Measurements from ENCODE around the gene BRD7. TPM values are rescaled to one million over a fixed set of nuclear protein-coding genes. Genes with fewer than 3 reads are reported as not detected.

The BRD7 gene
- total and polyA plus RNA-seq, 4 donors = 55.2 to 105 (median 92.9) TPM

DNA sequence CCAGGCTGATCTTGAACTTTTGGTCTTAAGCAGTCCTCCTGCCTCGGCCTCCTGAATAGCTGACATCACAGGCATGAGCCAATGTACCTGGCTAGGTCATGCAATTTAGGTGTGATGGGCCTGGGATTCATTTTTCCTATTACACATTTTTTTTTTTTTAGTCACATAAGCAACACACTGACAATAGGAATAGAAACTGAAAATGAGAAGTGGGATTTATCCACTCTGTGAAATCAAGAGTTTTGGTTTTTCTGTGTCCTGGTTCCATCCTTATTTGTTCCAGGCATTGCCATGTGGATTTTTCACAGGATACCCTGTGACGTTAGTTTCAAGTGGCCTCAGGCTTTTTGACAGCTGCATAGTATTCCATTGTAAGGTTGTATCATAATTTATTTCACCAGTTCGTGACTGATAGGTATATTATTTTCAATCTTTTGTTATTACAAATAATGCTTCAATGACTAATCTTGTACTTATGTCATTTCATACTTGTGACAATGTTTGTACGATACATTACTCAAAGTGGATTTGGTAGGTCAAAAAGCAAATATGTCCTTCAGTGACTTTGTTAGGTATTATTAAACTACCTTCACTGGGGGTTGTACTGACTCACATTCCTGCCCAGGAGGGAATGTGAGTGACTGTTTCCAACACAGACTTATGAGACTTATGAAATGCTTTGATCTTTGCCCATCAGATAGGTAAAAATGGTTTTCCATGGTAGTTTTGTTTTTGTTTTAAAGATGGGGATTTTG lies 91.8 kb downstream of the BRD7 start:
- H3K36me3 ChIP-seq (ENCODE audit: control insufficient read depth, insufficient read depth, low read length) = peaks cover 2% of the 10 kb centered on the region
- no peak overlapping the region for H3K4me3 ChIP-seq (ENCODE audit: low read depth, low read length)
- DNase-seq (ENCODE audit: low read depth in 4 of 6, low spot score in 6 of 6) = no peak
- H3K4me1 ChIP-seq (ENCODE audit: control insufficient read depth, insufficient read depth, low read length) = peaks cover 2% of the 10 kb centered on the region
- H3K9me3 ChIP-seq (ENCODE audit: control insufficient read depth, insufficient read depth, low read length) = no peaks in the 10 kb centered on the region
- WGBS (ENCODE audit: insufficient coverage) = no CpG with 5 or more reads among the region's 4 CpGs
- no peaks in the 10 kb centered on the region for H3K27me3 ChIP-seq (ENCODE audit: control insufficient read depth, insufficient read depth, low read length)
- H3K27ac ChIP-seq (ENCODE audit: low read depth, low read length) = no peak overlapping the region

- peaks cover 2% of the 10 kb centered on the region for H3K4me1 ChIP-seq (ENCODE audit: control insufficient read depth, insufficient read depth, low read length)
- WGBS (ENCODE audit: insufficient coverage) = no CpG with 5 or more reads among the region's 2 CpGs
- no peak for DNase-seq (ENCODE audit: low read depth in 4 of 6, low spot score in 6 of 6)
- H3K27me3 ChIP-seq (ENCODE audit: control insufficient read depth, insufficient read depth, low read length) = no peaks in the 10 kb centered on the region
- no peak overlapping the region for H3K27ac ChIP-seq (ENCODE audit: low read depth, low read length)
- H3K4me3 ChIP-seq (ENCODE audit: low read depth, low read length) = no peak overlapping the region
- peaks cover 2% of the 10 kb centered on the region for H3K36me3 ChIP-seq (ENCODE audit: control insufficient read depth, insufficient read depth, low read length)
- H3K9me3 ChIP-seq (ENCODE audit: control insufficient read depth, insufficient read depth, low read length) = no peaks in the 10 kb centered on the region
Measured at GRCh38 chr16:50276326-50276640, 92.5 kb downstream of the BRD7 start.

GRCh38 chr16:50275428-50276325 lies 93.1 kb downstream of the BRD7 start:
- Histone ChIP-seq H3K4me1 (ENCODE audit: control insufficient read depth, insufficient read depth, low read length) (peaks cover 2% of the 10 kb centered on the region), H3K4me3 (ENCODE audit: low read depth, low read length) (no peak overlapping the region), H3K27ac (ENCODE audit: low read depth, low read length) (no peak overlapping the region), H3K9me3 (ENCODE audit: control insufficient read depth, insufficient read depth, low read length) (no peaks in the 10 kb centered on the region), H3K36me3 (ENCODE audit: control insufficient read depth, insufficient read depth, low read length) (peaks cover 2% of the 10 kb centered on the region), H3K27me3 (ENCODE audit: control insufficient read depth, insufficient read depth, low read length) (no peaks in the 10 kb centered on the region)
- 76% methylated on average over 8 of the region's 12 CpGs for WGBS (ENCODE audit: insufficient coverage)
- no peak for DNase-seq (ENCODE audit: low read depth in 4 of 6, low spot score in 6 of 6)

- H3K4me3 ChIP-seq (ENCODE audit: low read depth, low read length) = no peak overlapping the region
- no peak for DNase-seq (ENCODE audit: low read depth in 4 of 6, low spot score in 6 of 6)
- no peak overlapping the region for H3K27ac ChIP-seq (ENCODE audit: low read depth, low read length)
- peaks cover 2% of the 10 kb centered on the region for H3K36me3 ChIP-seq (ENCODE audit: control insufficient read depth, insufficient read depth, low read length)
- peaks cover 2% of the 10 kb centered on the region for H3K4me1 ChIP-seq (ENCODE audit: control insufficient read depth, insufficient read depth, low read length)
- no peaks in the 10 kb centered on the region for H3K9me3 ChIP-seq (ENCODE audit: control insufficient read depth, insufficient read depth, low read length)
- WGBS (ENCODE audit: insufficient coverage) = 89% methylated on average over 3 of the region's 3 CpGs
- H3K27me3 ChIP-seq (ENCODE audit: control insufficient read depth, insufficient read depth, low read length) = no peaks in the 10 kb centered on the region
Measured at GRCh38 chr16:50275098-50275415, 93.7 kb downstream of the BRD7 start.

DNA sequence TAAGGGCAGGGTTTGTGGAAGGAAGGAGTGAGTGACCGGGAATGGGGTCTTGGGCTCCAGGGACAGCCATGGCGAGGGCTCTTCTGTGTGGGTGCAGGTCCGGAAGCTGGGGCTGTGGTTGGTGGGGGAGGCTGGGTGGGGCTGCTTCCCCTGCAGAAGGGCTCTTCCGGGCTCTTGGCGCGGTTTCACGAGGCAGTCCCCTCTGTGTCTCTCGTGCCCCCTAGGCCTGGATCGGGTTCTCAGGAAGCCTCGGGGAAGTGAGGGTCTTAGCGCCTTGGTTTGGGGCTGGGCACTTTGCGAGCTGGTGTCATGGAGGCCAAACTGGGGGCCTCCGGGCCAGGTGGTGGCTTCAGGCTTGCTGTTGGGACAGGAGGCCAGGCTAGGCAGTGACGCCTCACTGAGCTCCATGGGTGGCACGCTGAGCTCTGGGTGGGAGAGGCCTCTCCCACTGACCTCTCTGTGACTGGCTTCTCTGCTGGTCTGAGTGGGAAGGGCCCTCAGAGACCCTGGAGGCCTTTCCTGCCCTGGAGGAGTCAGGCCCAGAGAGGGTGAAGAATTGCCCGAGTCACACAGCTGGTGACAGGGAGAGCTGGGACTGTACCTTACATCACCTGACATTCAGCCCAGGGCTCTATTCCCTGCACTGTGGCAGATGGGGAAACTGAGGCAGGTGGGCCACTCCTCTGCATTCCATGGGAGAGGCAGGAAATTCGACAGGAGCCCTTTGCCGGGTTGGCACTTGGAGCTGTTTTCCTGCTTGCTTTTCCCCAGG lies 94.3 kb downstream of the BRD7 start:
- no peak overlapping the region for H3K27ac ChIP-seq (ENCODE audit: low read depth, low read length)
- H3K36me3 ChIP-seq (ENCODE audit: control insufficient read depth, insufficient read depth, low read length) = peaks cover 2% of the 10 kb centered on the region
- no peak for DNase-seq (ENCODE audit: low read depth in 4 of 6, low spot score in 6 of 6)
- WGBS (ENCODE audit: insufficient coverage) = 89% methylated on average over 16 of the region's 18 CpGs
- H3K27me3 ChIP-seq (ENCODE audit: control insufficient read depth, insufficient read depth, low read length) = no peaks in the 10 kb centered on the region
- peaks cover 2% of the 10 kb centered on the region for H3K4me1 ChIP-seq (ENCODE audit: control insufficient read depth, insufficient read depth, low read length)
- H3K4me3 ChIP-seq (ENCODE audit: low read depth, low read length) = no peak overlapping the region
- H3K9me3 ChIP-seq (ENCODE audit: control insufficient read depth, insufficient read depth, low read length) = no peaks in the 10 kb centered on the region

GRCh38 chr16:50273888-50274325 lies 94.9 kb downstream of the BRD7 start:
- H3K4me3 ChIP-seq (ENCODE audit: low read depth, low read length) = no peak overlapping the region
- DNase-seq (ENCODE audit: low read depth in 4 of 6, low spot score in 6 of 6) = no peak
- H3K4me1 ChIP-seq (ENCODE audit: control insufficient read depth, insufficient read depth, low read length) = peaks cover 2% of the 10 kb centered on the region
- no peaks in the 10 kb centered on the region for H3K27me3 ChIP-seq (ENCODE audit: control insufficient read depth, insufficient read depth, low read length)
- no peak overlapping the region for H3K27ac ChIP-seq (ENCODE audit: low read depth, low read length)
- peaks cover 2% of the 10 kb centered on the region for H3K36me3 ChIP-seq (ENCODE audit: control insufficient read depth, insufficient read depth, low read length)
- H3K9me3 ChIP-seq (ENCODE audit: control insufficient read depth, insufficient read depth, low read length) = no peaks in the 10 kb centered on the region
- 74% methylated on average over 11 of the region's 13 CpGs for WGBS (ENCODE audit: insufficient coverage)

DNA sequence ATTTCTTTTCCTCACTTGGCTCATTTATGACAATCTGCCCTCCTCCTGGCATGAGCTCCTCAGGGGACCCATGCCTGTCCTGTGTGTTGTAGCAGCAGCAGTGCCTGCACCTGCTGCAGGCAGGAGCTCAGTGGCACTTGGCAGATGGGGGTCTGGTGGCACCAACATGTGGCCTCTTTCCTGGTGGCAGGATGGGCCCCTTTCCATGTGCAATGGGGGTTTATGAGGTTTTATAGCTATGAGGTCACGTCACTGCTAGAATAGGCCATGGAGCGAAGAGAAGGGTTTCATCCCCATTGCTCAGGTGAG lies 95.5 kb downstream of the BRD7 start:
- Histone ChIP-seq H3K27me3 (ENCODE audit: control insufficient read depth, insufficient read depth, low read length) (no peaks in the 10 kb centered on the region), H3K27ac (ENCODE audit: low read depth, low read length) (no peak overlapping the region), H3K9me3 (ENCODE audit: control insufficient read depth, insufficient read depth, low read length) (no peaks in the 10 kb centered on the region), H3K4me3 (ENCODE audit: low read depth, low read length) (no peak overlapping the region), H3K36me3 (ENCODE audit: control insufficient read depth, insufficient read depth, low read length) (peaks cover 2% of the 10 kb centered on the region), H3K4me1 (ENCODE audit: control insufficient read depth, insufficient read depth, low read length) (peaks cover 2% of the 10 kb centered on the region)
- WGBS (ENCODE audit: insufficient coverage) = 91% methylated on average over 2 of the region's 2 CpGs
- DNase-seq (ENCODE audit: low read depth in 4 of 6, low spot score in 6 of 6) = no peak

DNA sequence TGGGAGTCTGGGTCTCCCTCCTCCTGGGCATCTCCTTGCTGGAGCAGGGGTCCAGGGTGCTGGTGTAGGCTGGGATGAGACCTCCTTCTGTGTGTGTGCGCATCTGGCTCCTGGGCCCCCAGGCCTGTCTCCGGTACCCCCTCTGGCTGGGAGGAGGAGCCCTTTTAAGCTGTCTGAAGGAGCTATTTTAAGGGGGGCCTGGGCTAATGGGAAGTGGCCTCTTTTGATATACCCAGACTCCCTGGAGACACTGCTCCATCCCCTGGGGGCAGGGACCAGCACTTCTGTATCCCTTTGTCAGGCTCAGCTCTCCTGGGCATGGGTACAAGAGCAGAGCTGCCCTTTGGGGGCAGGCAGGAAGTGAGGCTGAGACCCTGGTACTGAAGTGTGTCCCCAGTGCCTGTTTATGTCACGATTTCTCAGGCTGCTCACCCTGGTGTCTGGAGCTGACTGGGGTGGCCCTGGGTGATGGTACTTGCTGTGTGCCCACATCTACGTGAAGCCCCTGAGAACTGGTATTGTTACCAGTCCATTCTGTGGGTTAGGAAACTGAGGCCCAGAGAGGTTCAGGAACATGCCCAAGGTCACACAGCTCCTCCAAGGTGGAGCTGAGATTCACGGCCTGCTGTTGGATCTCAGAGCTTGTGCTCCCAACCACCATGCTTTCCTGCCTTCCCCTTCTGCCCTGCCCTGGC lies 96.0 kb downstream of the BRD7 start:
- WGBS (ENCODE audit: insufficient coverage) = 95% methylated on average over 5 of the region's 5 CpGs
- no peak overlapping the region for H3K27ac ChIP-seq (ENCODE audit: low read depth, low read length)
- peaks cover 2% of the 10 kb centered on the region for H3K36me3 ChIP-seq (ENCODE audit: control insufficient read depth, insufficient read depth, low read length)
- no peaks in the 10 kb centered on the region for H3K9me3 ChIP-seq (ENCODE audit: control insufficient read depth, insufficient read depth, low read length)
- DNase-seq (ENCODE audit: low read depth in 4 of 6, low spot score in 6 of 6) = no peak
- no peaks in the 10 kb centered on the region for H3K27me3 ChIP-seq (ENCODE audit: control insufficient read depth, insufficient read depth, low read length)
- H3K4me3 ChIP-seq (ENCODE audit: low read depth, low read length) = no peak overlapping the region
- peaks cover 3% of the 10 kb centered on the region for H3K4me1 ChIP-seq (ENCODE audit: control insufficient read depth, insufficient read depth, low read length)

DNA sequence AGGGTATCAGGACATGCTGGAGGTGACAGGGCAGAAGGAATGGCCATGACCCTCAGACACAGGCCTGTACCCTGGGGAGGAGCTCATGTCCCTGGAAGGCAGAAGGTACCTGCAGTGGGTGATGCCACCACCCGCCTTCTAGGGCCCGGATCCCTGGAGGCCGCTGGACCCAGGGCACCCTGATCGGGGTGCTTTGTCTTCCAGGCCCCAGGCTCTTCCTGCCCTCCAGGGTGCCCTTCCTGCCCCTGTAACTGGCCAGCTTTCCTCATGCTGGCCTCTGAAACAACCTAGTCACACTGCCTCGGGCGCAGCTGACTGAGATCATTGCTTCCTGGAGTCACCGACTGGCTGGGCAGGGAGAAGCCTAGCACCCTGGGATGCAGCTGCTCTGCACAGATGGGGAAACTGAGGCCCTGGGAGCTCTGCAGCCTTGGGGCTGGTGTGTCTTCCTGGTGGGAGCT lies 96.6 kb downstream of the BRD7 start:
- no peaks in the 10 kb centered on the region for H3K9me3 ChIP-seq (ENCODE audit: control insufficient read depth, insufficient read depth, low read length)
- no peak overlapping the region for H3K4me3 ChIP-seq (ENCODE audit: low read depth, low read length)
- H3K27me3 ChIP-seq (ENCODE audit: control insufficient read depth, insufficient read depth, low read length) = no peaks in the 10 kb centered on the region
- no peak for DNase-seq (ENCODE audit: low read depth in 4 of 6, low spot score in 6 of 6)
- H3K27ac ChIP-seq (ENCODE audit: low read depth, low read length) = no peak overlapping the region
- 91% methylated on average over 7 of the region's 7 CpGs for whole genome bisulfite sequencing (ENCODE audit: insufficient coverage)
- H3K36me3 ChIP-seq (ENCODE audit: control insufficient read depth, insufficient read depth, low read length) = peaks cover 2% of the 10 kb centered on the region
- peaks cover 10% of the 10 kb centered on the region for H3K4me1 ChIP-seq (ENCODE audit: control insufficient read depth, insufficient read depth, low read length)
